Activated T-cell treated with anti-CD3 and anti-CD28 coated beads, Interleukin-2, amount 50 U/mL, for 24 hours (primary cell): ENCODE results near the gene PFKL.
"Not testable (repeated sequence)": the region's sequence is repeated elsewhere in the genome, so short reads cannot be mapped to it uniquely, and the experiment has no call there.

Experiments used
- DNase-seq: peaks from one replicate; pipeline ENCODE4 v3.0.0-alpha.2; 2020
- H3K27ac Mint-ChIP-seq: 2 replicates; pipeline ENCODE4 v1.8.0; 2020; ENCODE audit warnings: mild to moderate bottlenecking, mixed read lengths
- H3K27me3 Mint-ChIP-seq: 2 replicates; pipeline ENCODE4 v1.8.0; 2020; ENCODE audit warnings: mixed read lengths
- H3K36me3 Mint-ChIP-seq: 2 replicates; pipeline ENCODE4 v1.8.0; 2020; ENCODE audit warnings: low read depth, mixed read lengths
- H3K4me1 Mint-ChIP-seq: 2 replicates; pipeline ENCODE4 v1.8.0; 2020; ENCODE audit warnings: low read depth, mixed read lengths
- H3K4me3 Mint-ChIP-seq: 2 replicates; pipeline ENCODE4 v1.8.0; 2020; ENCODE audit warnings: mild to moderate bottlenecking, moderate library complexity, mixed read lengths
- H3K9me3 Mint-ChIP-seq: 2 replicates; pipeline ENCODE4 v1.8.0; 2020; ENCODE audit warnings: mixed read lengths

Gene PFKL

GRCh38 chr21:44356636-44357035, 56.8 kb downstream of the PFKL start:
- Mint-ChIP-seq H3K9me3 (no peaks in the 10 kb centered on the region), H3K4me1 (peaks cover 58% of the 10 kb centered on the region), H3K27me3 (peaks cover 4% of the 10 kb centered on the region), H3K4me3 (no peak overlapping the region), H3K36me3 (peaks cover 55% of the 10 kb centered on the region), H3K27ac (peak overlapping the region; percentile 63)
- no peak for DNase-seq

DNA sequence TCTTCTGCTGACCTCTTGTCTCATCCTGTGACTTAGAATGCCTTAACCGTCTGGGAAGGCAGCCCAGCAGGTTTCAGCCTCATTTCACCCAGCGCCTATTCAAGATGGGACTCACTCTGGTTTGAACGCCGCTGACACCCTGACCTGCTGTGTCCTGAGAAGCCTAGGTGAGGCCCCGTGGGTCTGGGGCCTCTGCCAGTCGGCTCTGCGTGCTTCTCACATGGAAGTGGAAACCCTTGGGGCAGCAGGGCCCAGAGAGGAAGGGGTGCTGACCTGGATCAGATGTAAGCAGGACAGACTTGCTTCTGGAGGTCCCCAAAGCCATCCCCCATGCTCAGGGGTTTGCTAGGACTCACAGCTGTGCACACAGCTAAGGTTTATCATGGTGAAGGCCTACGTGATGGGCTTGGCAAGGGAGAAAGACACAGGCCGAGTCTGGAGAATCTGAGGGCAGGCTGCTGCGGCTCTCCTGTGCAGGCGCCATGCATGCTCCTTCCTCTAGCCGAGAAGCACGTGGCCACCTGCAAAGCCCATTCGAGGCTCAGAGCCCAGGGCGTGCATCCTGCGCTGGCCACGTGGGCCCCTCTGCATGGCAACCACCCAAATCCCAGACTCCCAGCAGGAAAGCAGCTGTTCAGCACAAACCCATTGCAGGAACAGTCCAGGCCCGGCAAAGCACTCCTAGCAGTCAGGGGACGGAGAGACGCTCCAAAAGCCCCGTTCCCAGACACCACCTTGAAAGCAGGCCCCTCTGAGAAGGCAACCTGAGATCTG, 57.4 kb downstream of the PFKL start:
- no peaks in the 10 kb centered on the region for H3K27me3 Mint-ChIP-seq

DNA sequence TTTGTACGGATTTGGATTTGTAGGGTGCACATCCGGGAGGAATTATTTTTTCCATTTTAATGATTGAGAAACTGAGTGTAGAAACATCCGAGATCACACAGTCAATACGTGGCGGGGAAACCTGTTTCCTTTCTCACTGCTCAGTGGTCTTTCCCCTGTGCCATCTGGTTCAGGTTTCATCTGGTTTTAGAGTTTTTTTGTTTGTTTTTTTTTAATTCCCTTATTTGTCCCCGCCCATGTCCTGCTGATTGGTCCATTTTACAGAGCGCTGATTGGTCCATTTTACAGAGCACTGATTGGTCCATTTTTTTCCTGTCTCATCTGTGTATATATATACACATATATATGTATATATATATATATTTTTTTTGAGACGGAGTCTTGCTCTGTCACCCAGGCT, 59.5 kb downstream of the PFKL start:
- Mint-ChIP-seq H3K4me1 (peaks cover 42% of the 10 kb centered on the region), H3K4me3 (no peak overlapping the region), H3K9me3 (no peaks in the 10 kb centered on the region), H3K27me3 (no peaks in the 10 kb centered on the region), H3K27ac (no peak overlapping the region), H3K36me3 (peaks cover 48% of the 10 kb centered on the region)
- DNase-seq: no peak

More for the DNA sequence above, 57.4 kb downstream of the PFKL start:
- Mint-ChIP-seq H3K27ac (no peak overlapping the region), H3K4me1 (peaks cover 53% of the 10 kb centered on the region), H3K9me3 (no peaks in the 10 kb centered on the region), H3K4me3 (no peak overlapping the region), H3K36me3 (peaks cover 55% of the 10 kb centered on the region)
- no peak for DNase-seq

GRCh38 chr21:44360159-44360558, 60.3 kb downstream of the PFKL start:
- H3K36me3 Mint-ChIP-seq: peaks cover 41% of the 10 kb centered on the region
- no peaks in the 10 kb centered on the region for H3K9me3 Mint-ChIP-seq
- no peaks in the 10 kb centered on the region for H3K27me3 Mint-ChIP-seq
- no peak overlapping the region for H3K4me3 Mint-ChIP-seq
- DNase-seq: no peak
- no peak overlapping the region for H3K27ac Mint-ChIP-seq
- H3K4me1 Mint-ChIP-seq: peaks cover 34% of the 10 kb centered on the region

DNA sequence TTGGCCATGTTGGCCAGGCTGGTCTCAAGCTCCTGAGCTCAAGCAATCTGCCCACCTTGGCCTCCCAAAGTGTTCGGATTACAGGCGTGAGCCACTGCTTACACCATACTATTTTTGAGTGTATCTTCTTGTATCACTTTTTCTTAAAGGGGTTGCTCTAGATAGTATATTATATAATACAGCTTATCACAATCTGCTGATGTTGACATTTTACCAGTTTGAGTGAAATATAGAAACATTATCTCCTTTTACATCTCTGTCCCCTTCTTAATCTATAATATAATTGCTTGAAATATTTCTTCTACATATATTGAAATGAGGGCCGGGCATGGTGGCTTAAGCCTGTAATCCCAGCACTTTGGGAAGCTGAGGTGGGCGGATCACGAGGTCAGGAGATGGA, 62.0 kb downstream of the PFKL start:
- H3K27me3 Mint-ChIP-seq, H3K4me3 Mint-ChIP-seq, H3K9me3 Mint-ChIP-seq, DNase-seq, H3K27ac Mint-ChIP-seq: not testable (repeated sequence)
- H3K4me1 Mint-ChIP-seq: peaks cover 19% of the 10 kb centered on the region
- peaks cover 29% of the 10 kb centered on the region for H3K36me3 Mint-ChIP-seq

DNA sequence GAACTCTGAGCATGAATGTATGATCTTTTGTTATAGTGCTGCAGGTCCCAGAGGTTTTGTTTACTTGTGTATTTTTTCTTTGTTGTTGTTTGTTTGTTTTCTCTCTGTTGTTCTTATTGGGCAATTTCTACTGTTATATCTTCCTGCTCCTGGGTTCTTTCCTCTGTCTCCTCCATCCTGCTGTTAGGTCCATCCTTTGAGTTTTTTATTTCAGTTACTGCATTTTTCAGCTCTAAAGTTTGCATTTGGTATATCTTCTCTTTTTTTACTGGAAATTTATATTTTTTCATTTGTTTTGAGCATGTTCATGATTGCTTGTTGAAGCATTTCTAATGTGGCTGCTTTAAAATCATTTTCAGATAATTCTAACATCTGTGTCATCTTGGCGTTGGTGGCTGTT, 63.4 kb downstream of the PFKL start:
- DNase-seq: no peak
- H3K4me1 Mint-ChIP-seq: peaks cover 18% of the 10 kb centered on the region
- H3K27me3 Mint-ChIP-seq: no peaks in the 10 kb centered on the region
- no peak overlapping the region for H3K27ac Mint-ChIP-seq
- H3K4me3 Mint-ChIP-seq: no peak overlapping the region
- H3K9me3 Mint-ChIP-seq: no peaks in the 10 kb centered on the region
- H3K36me3 Mint-ChIP-seq: peaks cover 26% of the 10 kb centered on the region

GRCh38 chr21:44364151-44365053, 64.5 kb downstream of the PFKL start:
- Mint-ChIP-seq H3K27me3 (no peaks in the 10 kb centered on the region), H3K27ac (no peak overlapping the region), H3K9me3 (no peaks in the 10 kb centered on the region), H3K4me1 (peaks cover 15% of the 10 kb centered on the region), H3K36me3 (peaks cover 18% of the 10 kb centered on the region), H3K4me3 (no peak overlapping the region)
- peak; percentile 17 for DNase-seq

DNA sequence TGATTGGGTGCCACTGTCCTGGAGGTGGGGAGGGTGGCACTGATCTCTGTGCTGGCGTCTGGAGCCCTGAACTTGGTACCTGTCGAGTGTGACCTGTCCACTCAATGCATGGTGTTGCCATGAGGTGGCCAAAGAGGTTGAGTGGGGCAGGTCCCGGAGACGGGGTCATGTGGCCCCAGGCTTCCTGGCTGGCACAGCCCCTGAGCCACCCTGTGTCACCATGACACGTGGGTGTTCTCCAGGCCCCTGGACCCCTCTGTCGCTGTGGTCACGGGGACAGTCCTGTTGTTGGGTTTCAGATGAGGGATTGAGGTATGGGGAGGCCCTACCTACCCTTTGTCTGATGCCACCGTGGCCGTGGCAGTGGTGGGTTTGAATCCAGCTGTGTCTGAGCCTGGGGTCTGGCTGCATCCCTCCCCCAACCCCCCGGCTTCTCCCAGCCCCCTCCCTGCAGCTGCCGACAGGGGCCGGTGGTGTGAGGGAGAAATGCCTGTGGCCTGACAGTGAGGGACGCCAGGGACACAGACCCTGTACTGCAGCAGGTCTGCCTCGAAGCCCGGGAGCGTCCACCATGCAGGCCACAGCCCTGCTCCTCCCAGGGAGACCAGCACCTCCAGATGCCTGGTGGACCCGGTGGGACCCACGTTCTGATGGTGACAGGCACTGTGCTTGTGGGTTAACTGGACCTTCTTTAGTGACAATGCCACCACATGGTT, 65.6 kb downstream of the PFKL start:
- Mint-ChIP-seq H3K4me1 (peaks cover 11% of the 10 kb centered on the region), H3K9me3 (no peaks in the 10 kb centered on the region), H3K27me3 (no peaks in the 10 kb centered on the region), H3K36me3 (peaks cover 19% of the 10 kb centered on the region), H3K4me3 (no peak overlapping the region), H3K27ac (no peak overlapping the region)
- DNase-seq: peak; percentile 22

GRCh38 chr21:44365967-44366585, 66.2 kb downstream of the PFKL start:
- no peaks in the 10 kb centered on the region for H3K27me3 Mint-ChIP-seq
- H3K4me1 Mint-ChIP-seq: peaks cover 11% of the 10 kb centered on the region
- DNase-seq: no peak
- no peak overlapping the region for H3K4me3 Mint-ChIP-seq
- peaks cover 24% of the 10 kb centered on the region for H3K36me3 Mint-ChIP-seq
- no peak overlapping the region for H3K27ac Mint-ChIP-seq
- no peaks in the 10 kb centered on the region for H3K9me3 Mint-ChIP-seq

GRCh38 chr21:44366586-44367211, 66.8 kb downstream of the PFKL start:
- peak; percentile 22 for DNase-seq
- Mint-ChIP-seq H3K27ac (no peak overlapping the region), H3K36me3 (peaks cover 28% of the 10 kb centered on the region), H3K4me3 (no peak overlapping the region), H3K4me1 (peaks cover 11% of the 10 kb centered on the region), H3K27me3 (no peaks in the 10 kb centered on the region), H3K9me3 (no peaks in the 10 kb centered on the region)

GRCh38 chr21:44368711-44369446, 69.0 kb downstream of the PFKL start:
- no peak overlapping the region for H3K4me3 Mint-ChIP-seq
- DNase-seq: peak; percentile 12
- peaks cover 5% of the 10 kb centered on the region for H3K4me1 Mint-ChIP-seq
- H3K27ac Mint-ChIP-seq: no peak overlapping the region
- H3K36me3 Mint-ChIP-seq: peaks cover 35% of the 10 kb centered on the region
- H3K27me3 Mint-ChIP-seq: no peaks in the 10 kb centered on the region
- H3K9me3 Mint-ChIP-seq: no peaks in the 10 kb centered on the region

DNA sequence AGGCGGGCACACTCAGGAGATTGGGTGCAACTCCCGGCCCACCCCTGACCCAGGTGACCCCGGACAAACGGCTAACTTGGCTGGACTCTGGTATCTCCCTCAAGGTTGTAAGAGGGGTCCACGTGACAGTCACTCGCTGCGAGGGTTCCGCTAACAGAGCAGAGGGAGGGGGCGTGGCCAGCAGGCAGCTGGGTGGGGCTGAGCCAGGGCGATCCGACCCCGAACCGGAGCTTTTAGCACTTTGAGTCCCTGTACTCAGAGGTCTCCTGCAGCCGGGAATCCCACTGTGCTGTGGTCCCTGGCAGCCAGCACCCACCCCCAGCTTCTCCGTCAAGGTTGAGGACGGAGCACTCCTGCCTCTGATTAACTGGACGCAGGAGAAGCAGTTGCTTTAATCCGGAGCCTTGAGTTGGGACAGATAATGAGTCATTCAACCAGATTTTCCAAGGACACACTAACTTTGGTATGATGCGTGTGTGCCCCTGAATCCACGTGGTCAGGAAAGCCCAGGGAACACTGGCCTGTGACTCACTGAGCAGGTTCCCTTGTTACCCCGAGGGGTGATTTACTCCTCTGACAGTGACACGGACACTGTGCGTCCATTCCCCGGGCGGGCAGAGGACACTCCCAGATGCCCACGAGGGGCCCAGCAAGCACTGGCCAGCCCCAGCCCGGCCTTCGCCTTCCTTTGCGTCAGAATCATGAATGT, 70.3 kb downstream of the PFKL start:
- DNase-seq: peak; percentile 19
- Mint-ChIP-seq H3K4me1 (peaks cover 11% of the 10 kb centered on the region), H3K9me3 (no peaks in the 10 kb centered on the region), H3K4me3 (no peak overlapping the region), H3K36me3 (peaks cover 45% of the 10 kb centered on the region), H3K27me3 (no peaks in the 10 kb centered on the region), H3K27ac (no peak overlapping the region)
